Measurements from ENCODE around the gene PTDSS2.
"Not testable (repeated sequence)": the region's sequence is repeated elsewhere in the genome, so short reads cannot be mapped to it uniquely, and the experiment has no call there.

The PTDSS2 gene

DNA sequence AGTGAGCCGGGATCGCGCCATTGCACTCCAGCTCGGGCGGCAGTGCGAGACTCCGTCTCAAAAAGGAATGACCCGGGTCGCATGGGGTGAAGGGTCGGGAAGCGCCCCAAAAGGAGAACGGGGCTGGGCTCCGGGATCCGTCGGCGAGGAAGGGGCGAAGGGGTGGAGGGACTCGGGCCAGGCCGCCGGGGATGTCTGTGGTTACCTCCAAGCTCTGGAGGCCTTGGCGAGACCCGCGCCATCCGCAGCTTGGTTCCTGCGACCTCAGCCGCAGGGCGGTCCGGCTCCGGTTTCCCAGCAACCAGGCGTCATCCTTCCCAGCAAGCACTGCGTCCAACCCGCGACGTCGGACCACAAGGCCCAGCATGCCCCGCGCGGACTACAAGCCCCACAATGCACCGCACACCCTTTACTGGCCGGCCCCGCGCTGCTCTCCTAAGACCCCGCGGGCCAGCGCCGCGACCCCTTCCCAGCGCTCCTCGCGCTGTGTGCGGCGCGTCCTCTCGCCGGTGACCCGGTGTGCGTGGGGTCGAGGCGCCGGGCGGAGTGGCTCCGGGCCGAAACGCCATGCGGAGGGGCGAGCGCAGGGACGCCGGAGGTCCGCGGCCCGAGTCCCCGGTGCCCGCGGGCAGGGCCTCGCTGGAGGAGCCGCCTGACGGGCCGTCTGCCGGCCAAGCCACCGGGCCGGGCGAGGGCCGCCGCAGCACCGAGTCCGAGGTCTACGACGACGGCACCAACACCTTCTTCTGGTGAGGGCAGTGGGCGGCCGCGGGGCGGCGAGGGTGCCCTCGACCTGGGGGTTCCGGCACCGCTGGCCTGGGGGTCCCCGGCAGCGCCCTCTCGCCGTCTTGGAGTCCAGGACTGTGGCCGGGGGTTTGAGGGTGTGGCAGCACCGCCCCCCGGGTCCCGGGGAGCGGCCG lies at the start of gene PTDSS2:
PTDSS2 (plus strand) TSS at position 391 of the 920 bp plus-strand sequence; CDS start at position 568, 177 bp downstream.
- peak within 1 kb of the TSS; percentile 75 to 93 for H3K27ac ChIP-seq
- peak within 1 kb of the TSS; percentile 96 for H3K4me3 ChIP-seq
- DNase-seq (ENCODE audit: low spot score) = peak; percentile 97
- TF ChIP-seq, protein P1, sequence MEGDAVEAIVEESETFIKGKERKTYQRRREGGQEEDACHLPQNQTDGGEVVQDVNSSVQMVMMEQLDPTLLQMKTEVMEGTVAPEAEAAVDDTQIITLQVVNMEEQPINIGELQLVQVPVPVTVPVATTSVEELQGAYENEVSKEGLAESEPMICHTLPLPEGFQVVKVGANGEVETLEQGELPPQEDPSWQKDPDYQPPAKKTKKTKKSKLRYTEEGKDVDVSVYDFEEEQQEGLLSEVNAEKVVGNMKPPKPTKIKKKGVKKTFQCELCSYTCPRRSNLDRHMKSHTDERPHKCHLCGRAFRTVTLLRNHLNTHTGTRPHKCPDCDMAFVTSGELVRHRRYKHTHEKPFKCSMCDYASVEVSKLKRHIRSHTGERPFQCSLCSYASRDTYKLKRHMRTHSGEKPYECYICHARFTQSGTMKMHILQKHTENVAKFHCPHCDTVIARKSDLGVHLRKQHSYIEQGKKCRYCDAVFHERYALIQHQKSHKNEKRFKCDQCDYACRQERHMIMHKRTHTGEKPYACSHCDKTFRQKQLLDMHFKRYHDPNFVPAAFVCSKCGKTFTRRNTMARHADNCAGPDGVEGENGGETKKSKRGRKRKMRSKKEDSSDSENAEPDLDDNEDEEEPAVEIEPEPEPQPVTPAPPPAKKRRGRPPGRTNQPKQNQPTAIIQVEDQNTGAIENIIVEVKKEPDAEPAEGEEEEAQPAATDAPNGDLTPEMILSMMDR (IDR thresholded peaks at IDR 0.05) = no peak

- H3K4me3 ChIP-seq = not testable (repeated sequence)
These were observed 48.9 kb upstream of the PTDSS2 start for GRCh38 chr11:401196-401595.

GRCh38 chr11:403021-403760 lies 46.9 kb upstream of the PTDSS2 start:
- no peak for DNase-seq (ENCODE audit: low spot score)
- Histone ChIP-seq H3K4me3 (no peak overlapping the region), H3K27ac (no peak overlapping the region)
- TF ChIP-seq, protein P1 (IDR thresholded peaks at IDR 0.05) = no peak

More at GRCh38 chr11:401196-401595, 48.9 kb upstream of the PTDSS2 start:
- not testable (repeated sequence) for DNase-seq (ENCODE audit: low spot score); H3K27ac ChIP-seq

DNA sequence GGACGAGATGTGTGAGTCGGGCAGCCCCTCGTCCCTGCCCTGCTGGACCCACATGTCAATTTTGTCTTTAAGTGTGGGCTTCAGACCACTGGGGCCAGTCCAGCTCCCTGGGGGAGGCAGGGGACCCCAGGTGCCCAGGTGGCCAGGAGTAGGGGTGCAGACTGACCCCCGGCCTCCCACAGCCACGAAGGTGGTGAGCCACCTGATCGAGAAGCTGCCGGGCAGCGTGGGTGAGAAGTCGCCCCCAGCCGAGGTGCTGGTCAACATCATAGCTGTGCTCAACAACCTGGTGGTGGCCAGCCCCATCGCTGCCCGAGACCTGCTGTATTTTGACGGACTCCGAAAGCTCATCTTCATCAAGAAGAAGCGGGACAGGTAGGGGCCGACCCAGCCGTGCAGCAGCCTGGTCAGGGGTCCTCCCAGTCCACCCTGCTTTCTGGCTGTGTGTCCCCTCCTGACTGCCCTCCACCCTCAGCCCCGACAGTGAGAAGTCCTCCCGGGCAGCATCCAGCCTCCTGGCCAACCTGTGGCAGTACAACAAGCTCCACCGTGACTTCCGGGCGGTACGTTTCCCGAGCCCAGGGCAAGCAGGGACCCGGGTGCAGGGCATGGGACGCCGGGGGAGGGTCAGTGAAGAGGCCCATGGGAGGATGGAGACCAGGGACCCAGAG lies 46.2 kb upstream of the PTDSS2 start:
- H3K4me3 ChIP-seq = no peak overlapping the region
- H3K27ac ChIP-seq = no peak overlapping the region
- TF ChIP-seq, protein P1 (IDR thresholded peaks at IDR 0.05) = no peak
- no peak for DNase-seq (ENCODE audit: low spot score)

GRCh38 chr11:404551-405264 lies 45.4 kb upstream of the PTDSS2 start:
- no peak for DNase-seq (ENCODE audit: low spot score)
- Histone ChIP-seq H3K4me3 (no peak overlapping the region), H3K27ac (no peak overlapping the region)
- TF ChIP-seq, protein P1 (IDR thresholded peaks at IDR 0.05) = no peak

- no peak for DNase-seq (ENCODE audit: low spot score)
- Histone ChIP-seq H3K4me3 (peak overlapping the region; percentile 81), H3K27ac (no peak overlapping the region)
- TF ChIP-seq, protein P1 (IDR thresholded peaks at IDR 0.05) = no peak
These were observed 44.6 kb upstream of the PTDSS2 start for GRCh38 chr11:405323-405953.

Measured in coronary artery (tissue), 2 donors.